ENCODE data around the gene DCAF12L1. TPM values are rescaled to one million over a fixed set of nuclear protein-coding genes. Genes with fewer than 3 reads are reported as not detected.

DCAF12L1 gene
- total and polyA plus RNA-seq, 2 donors (not counting 3 experiments of a cell fraction or from before 2014, with no cell fraction given): 23.2 to 23.5 TPM

- Histone ChIP-seq H3K36me3 (ENCODE audit: control insufficient read depth in 2 of 2, extremely low read depth in 1 of 2, insufficient read depth in 2 of 2, low read length in 2 of 2) (no peaks in the 10 kb centered on the region), H3K9me1 (replicated peaks; ENCODE audit: control insufficient read depth, extremely low read depth, insufficient read depth, low read length) (no peaks in the 10 kb centered on the region), H3K27me3 (ENCODE audit: control insufficient read depth in 2 of 2, insufficient read depth in 2 of 2, low read length in 2 of 2) (no peaks in the 10 kb centered on the region), H4K20me1 (replicated peaks; ENCODE audit: control insufficient read depth, extremely low read depth, insufficient read depth, low read length) (no peaks in the 10 kb centered on the region), H3K27ac (ENCODE audit: insufficient read depth, low read depth, low read length) (no peak overlapping the region), H3K9me3 (replicated peaks; ENCODE audit: control insufficient read depth, insufficient read depth, low read length) (no peaks in the 10 kb centered on the region), H3K4me3 (replicated peaks in 1 of 3; ENCODE audit: insufficient read depth in 1 of 3, low read depth in 1 of 3, low read length in 3 of 3) (no peak overlapping the region), H3K79me2 (ENCODE audit: control insufficient read depth, insufficient read depth, low read length) (no peaks in the 10 kb centered on the region), H3K9ac (replicated peaks; ENCODE audit: extremely low read depth, insufficient read depth, low read length) (no peak overlapping the region), H2AFZ (ENCODE audit: low read depth, low read length) (no peak overlapping the region), H3K4me2 (ENCODE audit: insufficient read depth, low read length) (no peak overlapping the region), H3K4me1 (ENCODE audit: control insufficient read depth, extremely low read depth, insufficient read depth, low read length) (no peaks in the 10 kb centered on the region)
- ChIA-PET POLR2A (no interaction called here), CTCF (no interaction called here)
- dilution Hi-C loops (cut with MboI; ENCODE audit: extremely low pct_ligation_motif_present, low sequenced_read_pairs): no loop called here
- no TSS peak for BruUV-seq (replicated peaks)
- FAIRE-seq: no peak
- DNase-seq (ENCODE audit: low read depth, low spot score): no peak
- intact Hi-C loops (cut with micrococcal nuclease): no loop called here
- no peak for TF ChIP-seq MYC (IDR thresholded peaks at IDR 0.05; ENCODE audit: low read depth, low read length)
- no peak for TF ChIP-seq POLR2AphosphoS5 (IDR thresholded peaks at IDR 0.05; ENCODE audit: insufficient read depth, low read depth, low read length)
- no peak for TF ChIP-seq CTCF (IDR thresholded peaks at IDR 0.05; ENCODE audit: extremely low read depth in 1 of 2, insufficient read depth in 1 of 2, low read depth in 1 of 2, low read length in 2 of 2)
- no peak for TF ChIP-seq POLR2A (IDR thresholded peaks at IDR 0.05; ENCODE audit: low read depth, low read length)
- TF ChIP-seq MAX (IDR thresholded peaks at IDR 0.05; ENCODE audit: insufficient read depth, insufficient read length): no peak
- no peak for TF ChIP-seq EZH2 (IDR thresholded peaks at IDR 0.05; ENCODE audit: borderline replicate concordance, low read depth, low read length, severe bottlenecking)
- TF ChIP-seq GATA2 (IDR thresholded peaks at IDR 0.05; ENCODE audit: insufficient read depth, insufficient read length, low read depth, low read length): no peak
- no peak for TF ChIP-seq FOS (IDR thresholded peaks at IDR 0.05; ENCODE audit: borderline replicate concordance, insufficient read depth, low read length)
- TF ChIP-seq JUN (IDR thresholded peaks at IDR 0.05; ENCODE audit: borderline replicate concordance, insufficient read depth, insufficient read length, low read depth): no peak
These were observed 42.7 kb downstream of the DCAF12L1 start for GRCh38 chrX:126509923-126510322.

Small RNA genes within 50 kb of the gene (small RNA-seq; reads per million reads assigned to genes)
- not detected for gene Z69908.1 (ENCODE audit: insufficient read depth, insufficient read length, low read depth, low replicate concordance)
